B cell (primary cell): Measurements from ENCODE around the gene ARHGAP15. TPM values are rescaled to one million over a fixed set of nuclear protein-coding genes. Genes with fewer than 3 reads are reported as not detected.

Experiments
- ATAC-seq: fragments of 200-7000 bp; cut with Tn5 transposase; one replicate; pipeline ENCODE4 v1.10.0; 2021; ENCODE audit warnings: low read depth, mild to moderate bottlenecking, moderate number of reproducible peaks, moderate library complexity
- CTCF ChIA-PET: fragments of 350-600 bp; sonication (Branson Sonifier 250); formaldehyde crosslinking; loops from one replicate; lab custom pipeline; 2021; ENCODE audit warnings: antibody characterized with exemption, inconsistent platforms; lab: Charles Lee
- POLR2A ChIA-PET: fragments of 350-600 bp; sonication (Branson Sonifier 250); formaldehyde crosslinking; loops from one replicate; lab custom pipeline; 2021; ENCODE audit warnings: antibody characterized with exemption; lab: Charles Lee
- DNase-seq: peaks from one replicate; pipeline ENCODE4 v3.0.0; 2013
- H2AFZ ChIP-seq: 2 replicates; pipeline ENCODE4 v1.6.1; 2012; ENCODE audit warnings: mild to moderate bottlenecking, low read depth, low read length; ENCODE audit not compliant: insufficient read depth, poor library complexity, severe bottlenecking
- H3K27ac ChIP-seq, 2 donors: 1 replicate in 1 of 2; 2 replicates in 1 of 2; pipeline ENCODE4 v1.5.1; 2012 to 2013; ENCODE audit warnings: low read length in 2 of 2, mild to moderate bottlenecking in 2 of 2, moderate library complexity in 1 of 2
- H3K27me3 ChIP-seq, 4 experiments: fragments of 200-600 bp in 1 of 4; sonication (generic) in 1 of 4; replicated peaks in 1 of 4; 1 replicate in 2 of 4; 2 replicates in 2 of 4; pipeline versions ENCODE4 v1.6.1 to v1.7.0; 2013 to 2016; ENCODE audit warnings: low read length in 3 of 4, mild to moderate bottlenecking in 2 of 4, mixed read lengths in 1 of 4, moderate library complexity in 1 of 4; ENCODE audit not compliant: insufficient read depth in 4 of 4, control insufficient read depth in 3 of 4; ENCODE audit errors: control extremely low read depth in 1 of 4
- H3K36me3 ChIP-seq, 2 experiments: replicated peaks in 1 of 2; 1 replicate in 1 of 2; 2 replicates in 1 of 2; pipeline versions ENCODE4 v1.6.1 to v1.7.1; 2013; ENCODE audit warnings: low read length in 1 of 2; ENCODE audit not compliant: insufficient read depth in 2 of 2, control insufficient read depth in 1 of 2; ENCODE audit errors: control extremely low read depth in 1 of 2, extremely low read depth in 1 of 2
- H3K4me1 ChIP-seq, 2 donors: fragments of 200-600 bp in 1 of 2; sonication (generic) in 1 of 2; 1 replicate in 1 of 2; 2 replicates in 1 of 2; pipeline versions ENCODE4 v1.5.1 to v1.6.1; 2013 to 2017; ENCODE audit warnings: low read length in 2 of 2; ENCODE audit not compliant: control insufficient read depth in 2 of 2, insufficient read depth in 2 of 2
- H3K4me2 ChIP-seq: replicated peaks from 2 replicates; pipeline ENCODE3; 2012; ENCODE audit warnings: mild to moderate bottlenecking, low read depth, low read length; ENCODE audit not compliant: poor library complexity, severe bottlenecking
- H3K4me3 ChIP-seq, 5 experiments: fragments of 200-600 bp in 1 of 5; sonication (generic) in 1 of 5; 1 replicate in 3 of 5; 2 replicates in 2 of 5; pipeline versions ENCODE4 v1.5.1 to v1.7.0; 2011 to 2016; ENCODE audit warnings: low read length in 4 of 5, mild to moderate bottlenecking in 4 of 5, low read depth in 2 of 5, control low read depth in 1 of 5, moderate library complexity in 1 of 5; ENCODE audit not compliant: insufficient read depth in 1 of 5; ENCODE audit errors: control extremely low read depth in 1 of 5, extremely low read depth in 1 of 5
- H3K79me2 ChIP-seq: fragments of 200-600 bp; sonication (generic); one replicate; pipeline ENCODE4 v1.6.0; 2016; ENCODE audit warnings: low read length; ENCODE audit not compliant: control insufficient read depth, insufficient read depth
- H3K9ac ChIP-seq: fragments of 200-600 bp; sonication (generic); 2 replicates; pipeline ENCODE4 v1.6.1; 2017; ENCODE audit warnings: mild to moderate bottlenecking, low read length, moderate library complexity
- H3K9me3 ChIP-seq, 3 donors: one replicate each; pipeline versions ENCODE4 v1.6.1 to v1.7.1; 2013; ENCODE audit warnings: low read length in 2 of 3; ENCODE audit not compliant: control insufficient read depth in 2 of 3, insufficient read depth in 1 of 3; ENCODE audit errors: control extremely low read depth in 1 of 3
- H4K20me1 ChIP-seq: 2 replicates; pipeline ENCODE4 v1.6.0; 2012; ENCODE audit warnings: mild to moderate bottlenecking, low read length; ENCODE audit not compliant: insufficient read depth, control insufficient read depth, poor library complexity, severe bottlenecking
- H3K27ac Mint-ChIP-seq: one replicate; pipeline ENCODE4 v1.8.0; 2021; ENCODE audit warnings: mixed read lengths
- H3K27me3 Mint-ChIP-seq: one replicate; pipeline ENCODE4 v1.8.0; 2021; ENCODE audit warnings: mixed read lengths
- H3K4me1 Mint-ChIP-seq: one replicate; pipeline ENCODE4 v1.8.0; 2021; ENCODE audit warnings: mixed read lengths
- H3K4me3 Mint-ChIP-seq: one replicate; pipeline ENCODE4 v1.8.0; 2021; ENCODE audit warnings: mixed read lengths
- H3K9me3 Mint-ChIP-seq: one replicate; pipeline ENCODE4 v1.8.0; 2022; ENCODE audit warnings: mixed read lengths; ENCODE audit not compliant: insufficient read depth
- EZH2 ChIP-seq: IDR thresholded peaks from 2 replicates; pipeline ENCODE4 v1.6.1; 2012; ENCODE audit warnings: borderline replicate concordance, low read depth, mild to moderate bottlenecking, moderate library complexity, low read length; ENCODE audit not compliant: insufficient read depth, poor library complexity, severe bottlenecking
- WGBS: methylation state at CpG from one replicate; pipeline ENCODE4 v1.1.5; 2013; ENCODE audit warnings: missing lambda C conversion rate; ENCODE audit not compliant: insufficient coverage; 5-methylcytosine and 5-hydroxymethylcytosine counted together
- intact Hi-C: fragments of 100-400 bp; cut with micrococcal nuclease; formaldehyde crosslinking; loops from one replicate; pipeline ENCODE4 v1.10.0; 2022
- polyA plus RNA-seq: library from polyadenylated mRNA; depleted of rRNA; stranded (reverse); fragments of >200 nt; gene quantifications from 2 replicates; pipeline ENCODE4 v1.2.3, GENCODE V29; 2012
- total RNA-seq, 2 donors: library from RNA; stranded (reverse); fragments of 120-200 nt in 1 of 2; gene quantifications; 1 replicate in 1 of 2; 2 replicates in 1 of 2; pipeline versions ENCODE4 v1.2.3 to v1.2.4, GENCODE V29; 2013 to 2022
- TF ChIP-seq, protein P1 (sequence below): fragments of 200-600 bp; IDR thresholded peaks from one replicate; pipeline ENCODE4 v1.8.0; 2022; ENCODE audit warnings: antibody characterized with exemption, mild to moderate bottlenecking

Gene ARHGAP15
- total and polyA plus RNA-seq, 2 donors (not counting 1 experiment from before 2014, with no cell fraction given) = 58.6 to 187 TPM

GRCh38 chr2:143633419-143633818, 504.2 kb downstream of the ARHGAP15 start:
- Mint-ChIP-seq H3K27me3 (no peaks in the 10 kb centered on the region), H3K4me1 (no peaks in the 10 kb centered on the region), H3K9me3 (peaks cover 11% of the 10 kb centered on the region), H3K4me3 (no peak overlapping the region), H3K27ac (no peak overlapping the region)
- Histone ChIP-seq H3K36me3 (peaks cover 24 to 44% of the 10 kb centered on the region in 2 experiments), H2AFZ (no peak overlapping the region), H3K4me3 (no peak overlapping the region), H3K4me2 (no peak overlapping the region), H3K27me3 (no peaks in the 10 kb centered on the region), H3K4me1 (no peaks in the 10 kb centered on the region), H3K9ac (no peak overlapping the region), H4K20me1 (no peaks in the 10 kb centered on the region), H3K9me3 (peaks cover 3 to 18% (median 8%) of the 10 kb centered on the region in 3 donors), H3K27ac (no peak overlapping the region), H3K79me2 (no peaks in the 10 kb centered on the region)
- TF ChIP-seq, protein P1, sequence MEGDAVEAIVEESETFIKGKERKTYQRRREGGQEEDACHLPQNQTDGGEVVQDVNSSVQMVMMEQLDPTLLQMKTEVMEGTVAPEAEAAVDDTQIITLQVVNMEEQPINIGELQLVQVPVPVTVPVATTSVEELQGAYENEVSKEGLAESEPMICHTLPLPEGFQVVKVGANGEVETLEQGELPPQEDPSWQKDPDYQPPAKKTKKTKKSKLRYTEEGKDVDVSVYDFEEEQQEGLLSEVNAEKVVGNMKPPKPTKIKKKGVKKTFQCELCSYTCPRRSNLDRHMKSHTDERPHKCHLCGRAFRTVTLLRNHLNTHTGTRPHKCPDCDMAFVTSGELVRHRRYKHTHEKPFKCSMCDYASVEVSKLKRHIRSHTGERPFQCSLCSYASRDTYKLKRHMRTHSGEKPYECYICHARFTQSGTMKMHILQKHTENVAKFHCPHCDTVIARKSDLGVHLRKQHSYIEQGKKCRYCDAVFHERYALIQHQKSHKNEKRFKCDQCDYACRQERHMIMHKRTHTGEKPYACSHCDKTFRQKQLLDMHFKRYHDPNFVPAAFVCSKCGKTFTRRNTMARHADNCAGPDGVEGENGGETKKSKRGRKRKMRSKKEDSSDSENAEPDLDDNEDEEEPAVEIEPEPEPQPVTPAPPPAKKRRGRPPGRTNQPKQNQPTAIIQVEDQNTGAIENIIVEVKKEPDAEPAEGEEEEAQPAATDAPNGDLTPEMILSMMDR = no peak
- intact Hi-C loops = no loop called here
- WGBS = no CpG with 5 or more reads among the region's 2 CpGs
- ATAC-seq = no peak
- DNase-seq = no peak
- POLR2A ChIA-PET = no interaction called here
- CTCF ChIA-PET = no interaction called here

DNA sequence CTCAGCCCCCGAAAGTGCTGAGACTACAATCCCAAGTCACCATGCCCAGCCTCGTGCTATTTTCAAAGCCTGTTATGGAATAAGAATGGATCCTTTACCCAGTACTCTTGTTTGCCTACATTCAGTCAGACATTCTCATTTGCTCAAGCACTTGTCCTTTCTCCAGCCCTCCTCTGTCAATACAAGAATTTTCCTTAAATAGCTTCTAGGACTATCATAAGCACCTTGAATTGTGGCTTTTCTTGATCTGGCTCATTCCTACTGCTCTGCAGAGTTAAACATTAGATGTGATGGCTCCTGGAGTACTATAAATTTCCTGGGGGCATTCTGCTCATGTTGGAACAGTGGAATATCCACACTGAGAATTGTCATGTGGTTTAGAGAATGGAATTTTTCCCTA, 506.1 kb downstream of the ARHGAP15 start:
- H3K9ac ChIP-seq = no peak overlapping the region
- WGBS = 100% methylated on average over 1 of the region's 2 CpGs

More for the DNA sequence above, 506.1 kb downstream of the ARHGAP15 start:
- intact Hi-C loops = no loop called here
- Histone ChIP-seq H3K27me3 (no peaks in the 10 kb centered on the region), H4K20me1 (no peaks in the 10 kb centered on the region), H3K79me2 (no peaks in the 10 kb centered on the region), H3K27ac (no peak overlapping the region), H3K4me1 (no peaks in the 10 kb centered on the region), H3K36me3 (peaks cover 24 to 39% of the 10 kb centered on the region in 2 experiments), H3K4me3 (no peak overlapping the region), H3K9me3 (peaks cover 3 to 18% (median 8%) of the 10 kb centered on the region in 3 donors), H3K4me2 (no peak overlapping the region), H2AFZ (no peak overlapping the region)
- H3K27ac Mint-ChIP-seq = no peak overlapping the region
- ATAC-seq (no peak), DNase-seq (no peak)
- no peaks in the 10 kb centered on the region for H3K27me3 Mint-ChIP-seq
- peaks cover 11% of the 10 kb centered on the region for H3K9me3 Mint-ChIP-seq
- no peak overlapping the region for H3K4me3 Mint-ChIP-seq
- TF ChIP-seq, protein P1 = no peak
- no peak for TF ChIP-seq EZH2
- H3K4me1 Mint-ChIP-seq = no peaks in the 10 kb centered on the region
- CTCF ChIA-PET = no interaction called here
- POLR2A ChIA-PET = no interaction called here
